ENCODE results near the gene ZNF200.
"Not testable (repeated sequence)": the region's sequence is repeated elsewhere in the genome, so short reads cannot be mapped to it uniquely, and the experiment has no call there.

The ZNF200 gene

DNA sequence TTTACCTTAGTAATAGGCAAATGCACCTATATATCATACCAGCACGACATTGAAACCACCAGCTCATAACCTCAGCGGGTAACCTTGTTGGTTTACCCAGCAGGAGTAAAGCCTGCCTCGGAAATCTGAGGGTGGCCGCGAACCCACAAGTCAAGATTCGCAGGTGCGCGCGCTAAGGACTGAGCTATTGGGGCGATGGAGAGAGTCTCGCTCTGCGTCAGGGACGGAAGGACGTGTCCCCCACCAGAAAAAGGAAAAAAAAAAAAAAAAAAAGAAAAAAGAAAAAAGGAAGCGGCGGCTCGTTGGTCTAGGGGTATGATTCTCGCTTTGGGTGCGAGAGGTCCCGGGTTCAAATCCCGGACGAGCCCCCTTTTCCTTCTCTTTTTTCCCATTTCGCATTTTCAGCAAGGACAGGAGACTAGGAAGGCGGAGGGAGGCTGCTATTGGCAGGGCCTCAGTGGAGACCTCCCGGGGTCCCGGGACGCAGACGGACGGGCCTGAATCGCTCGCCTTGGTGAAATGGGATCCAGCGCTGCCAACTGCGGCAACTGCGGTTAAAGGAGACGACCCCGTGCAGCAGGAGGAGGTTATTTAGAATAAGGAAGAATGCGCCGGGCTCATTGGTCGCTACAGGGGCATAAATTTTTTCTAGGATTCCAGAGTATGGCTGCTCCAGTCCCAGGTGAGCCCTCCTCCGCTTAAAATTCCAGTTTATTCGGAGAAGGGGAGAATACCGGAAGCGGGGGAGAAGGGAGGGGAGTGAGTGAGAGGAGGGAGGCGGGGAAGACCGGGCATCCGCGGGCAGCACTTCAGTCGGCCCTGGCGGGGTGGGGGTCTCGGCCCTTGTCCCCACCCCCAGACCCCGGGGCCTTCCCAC, 46.9 kb downstream of the ZNF200 start, which contains the start of gene OR1F1:
Gene OR1F1 (plus strand): TSS at position 407 of the 877 bp plus-strand sequence.
- TF ChIP-seq, protein P1, sequence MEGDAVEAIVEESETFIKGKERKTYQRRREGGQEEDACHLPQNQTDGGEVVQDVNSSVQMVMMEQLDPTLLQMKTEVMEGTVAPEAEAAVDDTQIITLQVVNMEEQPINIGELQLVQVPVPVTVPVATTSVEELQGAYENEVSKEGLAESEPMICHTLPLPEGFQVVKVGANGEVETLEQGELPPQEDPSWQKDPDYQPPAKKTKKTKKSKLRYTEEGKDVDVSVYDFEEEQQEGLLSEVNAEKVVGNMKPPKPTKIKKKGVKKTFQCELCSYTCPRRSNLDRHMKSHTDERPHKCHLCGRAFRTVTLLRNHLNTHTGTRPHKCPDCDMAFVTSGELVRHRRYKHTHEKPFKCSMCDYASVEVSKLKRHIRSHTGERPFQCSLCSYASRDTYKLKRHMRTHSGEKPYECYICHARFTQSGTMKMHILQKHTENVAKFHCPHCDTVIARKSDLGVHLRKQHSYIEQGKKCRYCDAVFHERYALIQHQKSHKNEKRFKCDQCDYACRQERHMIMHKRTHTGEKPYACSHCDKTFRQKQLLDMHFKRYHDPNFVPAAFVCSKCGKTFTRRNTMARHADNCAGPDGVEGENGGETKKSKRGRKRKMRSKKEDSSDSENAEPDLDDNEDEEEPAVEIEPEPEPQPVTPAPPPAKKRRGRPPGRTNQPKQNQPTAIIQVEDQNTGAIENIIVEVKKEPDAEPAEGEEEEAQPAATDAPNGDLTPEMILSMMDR (IDR thresholded peaks at IDR 0.05; ENCODE audit: low read depth, low read length): no peak
- DNase-seq (ENCODE audit: extremely low read depth, low read depth): no peak

DNA sequence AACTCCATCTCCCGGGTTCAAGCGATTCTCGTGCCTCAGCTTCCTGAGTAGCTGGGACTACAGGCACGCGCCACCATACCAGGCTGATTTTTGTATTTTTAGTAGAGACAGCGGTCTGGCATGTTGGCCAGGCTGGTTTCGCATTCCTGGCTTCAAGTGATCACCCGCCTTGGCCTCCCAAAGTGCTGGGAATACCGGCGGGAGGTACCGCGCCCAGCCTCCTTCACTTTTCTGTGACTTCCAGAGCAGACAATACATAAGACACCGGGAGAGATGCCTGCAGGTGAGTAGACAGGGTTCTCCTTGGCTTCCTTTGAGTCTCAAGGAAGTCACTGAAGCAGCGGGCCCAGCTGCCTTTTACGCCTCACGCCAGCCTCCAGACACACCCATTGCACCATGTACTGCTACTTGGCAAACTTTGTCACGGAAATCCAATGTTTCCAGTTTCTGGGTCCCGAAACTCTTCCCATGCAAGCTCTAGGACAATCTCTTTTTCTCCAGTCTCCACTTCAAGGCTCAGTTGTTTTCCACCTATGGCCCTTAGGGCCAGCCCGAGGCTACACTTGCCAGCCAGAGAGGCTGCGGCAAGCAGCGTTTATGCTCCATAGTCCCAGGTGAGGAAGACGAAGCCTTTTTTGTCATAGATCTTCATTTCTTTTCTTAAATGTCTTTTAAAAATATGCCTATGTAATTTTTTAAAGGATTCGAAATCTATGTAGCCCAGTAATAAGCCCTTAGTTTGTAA, 47.8 kb downstream of the ZNF200 start:
- TF ChIP-seq, protein P1 (IDR thresholded peaks at IDR 0.05; ENCODE audit: low read depth, low read length): no peak
- no peak for DNase-seq (ENCODE audit: extremely low read depth, low read depth)

DNA sequence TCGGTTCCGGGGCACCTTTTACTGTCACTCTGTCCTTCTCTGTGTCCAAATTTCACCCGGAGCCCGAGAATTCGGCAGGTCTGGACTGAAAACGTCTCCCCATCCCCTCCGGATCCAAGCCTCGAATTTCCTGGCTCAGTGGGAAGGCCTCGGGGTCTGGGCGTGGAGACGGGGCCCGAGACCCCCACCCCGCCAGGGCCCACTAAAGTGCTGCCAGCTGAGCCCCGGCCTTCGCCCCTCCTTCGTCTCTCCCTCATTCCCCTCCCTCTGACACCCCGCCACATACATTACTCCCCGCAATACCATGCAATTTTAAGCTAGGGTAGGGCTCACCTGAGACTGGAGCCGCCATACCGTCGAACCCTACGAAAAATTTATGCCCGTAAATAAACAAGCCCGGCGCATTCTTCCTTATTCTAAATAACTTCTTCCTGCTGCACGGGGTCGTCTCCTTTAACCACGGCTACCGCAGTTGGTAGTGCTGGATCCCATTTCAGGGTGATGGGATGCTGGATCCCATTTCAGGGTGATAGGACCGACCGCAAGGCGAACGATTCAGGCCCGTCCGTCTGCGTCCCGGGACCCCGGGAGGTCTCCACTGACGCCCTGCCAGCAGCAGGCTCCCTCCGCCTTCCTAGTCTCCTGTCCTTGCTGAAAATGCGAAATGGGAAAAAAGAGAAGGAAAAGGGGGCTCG, 51.4 kb downstream of the ZNF200 start:
- no peak for DNase-seq (ENCODE audit: extremely low read depth, low read depth)
- TF ChIP-seq, protein P1 (IDR thresholded peaks at IDR 0.05; ENCODE audit: low read depth, low read length): no peak

DNA sequence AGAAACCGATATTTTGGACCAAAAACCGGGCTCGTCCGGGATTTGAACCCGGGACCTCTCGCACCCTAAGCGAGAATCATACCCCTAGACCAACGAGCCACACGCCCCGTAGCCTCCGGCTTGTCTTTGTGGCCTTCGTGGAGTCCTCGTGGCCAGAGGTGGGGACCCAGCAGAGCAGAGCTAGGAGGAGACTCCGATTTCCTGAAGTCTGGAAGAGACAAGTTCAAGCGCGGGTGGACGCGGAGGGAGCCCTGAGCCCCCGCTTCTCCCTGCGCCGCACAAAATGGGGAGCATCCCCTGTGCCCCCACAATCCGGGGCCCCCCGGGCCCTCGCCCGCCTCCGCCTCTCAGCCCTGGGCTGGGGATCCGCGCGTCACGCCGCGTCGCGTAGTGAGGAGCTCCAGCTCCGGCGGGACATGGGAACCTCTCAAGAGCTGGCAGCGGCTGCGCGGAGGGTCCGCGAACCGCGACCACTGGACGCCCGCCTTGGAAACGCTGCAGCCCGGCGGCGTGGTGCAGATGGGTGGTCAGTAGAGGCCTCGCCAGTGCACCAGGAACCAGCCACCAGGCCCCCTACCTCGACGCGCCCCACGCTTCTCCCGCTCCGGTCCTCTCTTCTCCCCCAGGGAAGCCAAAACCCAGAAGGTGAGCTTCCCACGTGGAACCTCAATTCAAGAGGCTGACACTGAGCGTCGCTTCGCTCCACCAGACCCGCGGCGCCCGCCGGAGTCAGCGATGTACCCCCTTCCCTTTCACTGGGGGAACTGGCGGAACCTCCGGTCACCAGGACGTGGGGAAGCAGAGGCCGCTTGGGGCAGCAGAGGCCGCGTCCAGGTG, 52.1 kb downstream of the ZNF200 start:
- TF ChIP-seq, protein P1 (IDR thresholded peaks at IDR 0.05; ENCODE audit: low read depth, low read length): peak; percentile 38
- DNase-seq (ENCODE audit: extremely low read depth, low read depth): no peak

DNA sequence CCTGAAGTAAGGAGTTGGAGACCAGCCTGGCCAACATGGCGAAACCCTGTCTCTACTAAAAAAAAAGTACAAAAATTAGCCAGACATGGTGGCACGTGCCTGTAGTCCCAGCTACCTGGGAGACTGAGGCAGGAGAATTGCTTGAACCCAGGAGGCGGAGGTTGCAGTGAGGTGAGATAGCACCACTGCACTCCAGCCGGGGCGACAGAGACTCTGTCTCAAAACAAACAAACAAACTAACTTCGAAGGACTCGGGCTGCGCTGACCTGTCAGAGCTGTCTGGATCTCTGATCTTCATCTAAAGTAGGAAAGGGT, 52.7 kb downstream of the ZNF200 start:
- DNase-seq (ENCODE audit: extremely low read depth, low read depth): not testable (repeated sequence)

DNA sequence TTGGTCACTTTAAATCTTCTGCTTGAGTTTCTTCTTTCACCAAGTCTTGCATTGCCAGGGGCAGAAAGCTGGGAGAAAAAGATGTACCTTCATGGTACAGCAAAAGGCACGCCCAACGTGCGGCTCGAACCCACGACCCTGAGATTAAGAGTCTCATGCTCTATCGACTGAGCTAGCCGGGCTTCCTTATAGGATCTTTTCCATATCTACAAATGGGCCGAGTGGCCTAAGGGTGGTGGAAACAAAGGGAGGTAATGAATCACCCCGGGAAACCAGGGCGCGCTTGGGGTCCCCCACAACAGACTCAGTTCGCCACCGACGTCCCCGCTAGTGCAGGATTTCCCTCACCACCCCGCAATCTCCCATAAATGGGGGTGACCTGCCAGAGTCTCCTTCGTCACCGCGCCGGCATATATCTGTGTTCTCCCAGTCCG, 54.5 kb downstream of the ZNF200 start:
- no peak for DNase-seq (ENCODE audit: extremely low read depth, low read depth)
- TF ChIP-seq, protein P1 (IDR thresholded peaks at IDR 0.05; ENCODE audit: low read depth, low read length): no peak

DNA sequence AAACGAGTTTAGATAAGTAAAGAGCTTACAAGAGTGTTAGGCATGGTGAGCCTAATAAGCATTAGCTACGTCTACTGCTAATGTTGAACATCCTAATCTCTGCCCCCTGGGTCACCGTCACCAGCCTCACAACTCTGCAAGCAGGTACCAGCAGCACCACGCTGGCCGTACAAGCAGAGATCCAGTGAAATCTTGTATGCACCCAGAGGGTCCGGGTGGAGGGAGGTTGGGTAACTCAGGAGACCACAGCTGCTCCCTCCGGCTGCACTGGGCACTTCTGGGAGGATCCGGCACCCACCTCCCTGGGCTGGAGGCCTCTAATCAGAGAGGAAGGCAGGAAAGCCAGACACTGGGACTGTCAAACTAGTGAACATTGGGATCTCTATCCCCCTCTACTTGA, 55.3 kb downstream of the ZNF200 start:
- DNase-seq (ENCODE audit: extremely low read depth, low read depth): no peak
- TF ChIP-seq, protein P1 (IDR thresholded peaks at IDR 0.05; ENCODE audit: low read depth, low read length): no peak
